ENCODE data around the gene IKBKG.
"Not testable (repeated sequence)": the region's sequence is repeated elsewhere in the genome, so short reads cannot be mapped to it uniquely, and the experiment has no call there.

IKBKG gene

DNA sequence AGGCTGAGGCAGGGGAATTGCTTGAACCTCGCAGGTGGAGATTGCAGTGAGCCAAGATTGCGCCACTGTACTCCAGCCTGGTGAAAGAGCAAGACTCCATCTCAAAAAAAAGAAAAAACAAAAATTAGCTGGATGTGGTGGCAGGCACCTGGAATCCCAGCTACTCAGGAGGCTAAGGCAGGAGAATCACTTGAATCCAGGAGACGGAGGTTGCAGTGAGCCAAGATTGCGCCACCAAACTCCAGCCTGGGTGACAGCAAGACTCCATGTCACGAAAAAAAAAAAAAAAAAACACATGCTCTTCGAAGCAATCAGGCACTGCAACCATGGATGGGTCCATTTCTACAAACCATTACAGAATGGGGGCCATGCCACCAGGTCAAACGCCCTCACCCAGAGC is 7.1 kb upstream of the IKBKG start:
- H3K27me3 ChIP-seq (ENCODE audit: control insufficient read depth in 5 of 5, insufficient read depth in 4 of 5, low read length in 5 of 5), result peaks cover 0 to 23% (median 9%) of the 10 kb centered on the region in 5 donors
- peaks cover 0 to 34% (median 26%) of the 10 kb centered on the region in 5 donors for H3K4me1 ChIP-seq (ENCODE audit: control insufficient read depth in 5 of 5, insufficient read depth in 5 of 5, low read length in 5 of 5)
- H3K27ac ChIP-seq (ENCODE audit: low read depth, low read length), result not testable (repeated sequence)

DNA sequence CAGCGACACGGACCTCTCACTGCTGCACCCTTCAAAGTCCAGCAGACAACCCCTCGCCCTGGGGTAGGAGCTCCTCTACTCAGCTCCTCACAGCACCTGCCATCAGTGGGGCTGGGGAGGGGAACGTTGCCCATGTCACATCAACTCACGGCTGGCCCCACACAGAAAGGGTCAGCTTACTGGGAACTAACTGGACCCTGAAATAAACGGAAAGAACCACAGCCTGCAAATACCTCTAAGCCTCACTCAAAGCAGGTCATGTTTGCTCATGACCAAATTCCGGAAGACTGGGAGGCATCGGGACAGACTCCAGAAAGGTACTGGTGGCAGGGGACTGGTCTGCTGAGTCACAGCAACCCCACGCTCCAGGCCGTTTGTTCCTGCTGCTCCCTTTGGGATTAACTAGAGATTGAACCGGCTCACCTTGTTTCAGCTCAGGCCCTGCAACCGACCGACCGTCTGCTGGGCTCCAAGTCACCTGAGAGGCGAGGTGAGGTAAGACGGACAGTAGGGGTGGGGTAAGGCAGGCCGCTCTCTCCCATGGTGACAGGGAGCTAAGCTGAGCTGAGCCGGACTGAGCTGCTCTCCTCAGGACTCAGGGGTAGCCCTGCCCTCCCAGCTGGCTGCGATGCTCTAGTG is 6.4 kb upstream of the IKBKG start:
- no peak overlapping the region for H3K4me3 ChIP-seq (ENCODE audit: low read depth in 1 of 5, low read length in 5 of 5)
- peaks cover 0 to 39% (median 30%) of the 10 kb centered on the region in 5 donors for H3K4me1 ChIP-seq (ENCODE audit: control insufficient read depth in 5 of 5, insufficient read depth in 5 of 5, low read length in 5 of 5)
- peak overlapping the region in 2 of 5 donors; percentile 1 to 41 for H3K9ac ChIP-seq (ENCODE audit: low read length in 5 of 5)
- H3K36me3 ChIP-seq (ENCODE audit: control insufficient read depth in 5 of 5, insufficient read depth in 5 of 5, low read length in 5 of 5), result peaks cover 0 to 4% (median 0%) of the 10 kb centered on the region in 5 donors
- no peaks in the 10 kb centered on the region for H3K9me3 ChIP-seq (ENCODE audit: control insufficient read depth in 5 of 5, low read length in 5 of 5)
- H3K27ac ChIP-seq (ENCODE audit: low read depth, low read length), result peak overlapping the region; percentile 86
- H3K27me3 ChIP-seq (ENCODE audit: control insufficient read depth in 5 of 5, insufficient read depth in 4 of 5, low read length in 5 of 5), result peaks cover 0 to 22% (median 6%) of the 10 kb centered on the region in 5 donors

More for the DNA sequence above, 7.1 kb upstream of the IKBKG start:
- H3K9ac ChIP-seq (ENCODE audit: low read length in 5 of 5); H3K36me3 ChIP-seq (ENCODE audit: control insufficient read depth in 5 of 5, insufficient read depth in 5 of 5, low read length in 5 of 5); H3K4me3 ChIP-seq (ENCODE audit: low read depth in 1 of 5, low read length in 5 of 5); H3K9me3 ChIP-seq (ENCODE audit: control insufficient read depth in 5 of 5, low read length in 5 of 5): not testable (repeated sequence)

DNA sequence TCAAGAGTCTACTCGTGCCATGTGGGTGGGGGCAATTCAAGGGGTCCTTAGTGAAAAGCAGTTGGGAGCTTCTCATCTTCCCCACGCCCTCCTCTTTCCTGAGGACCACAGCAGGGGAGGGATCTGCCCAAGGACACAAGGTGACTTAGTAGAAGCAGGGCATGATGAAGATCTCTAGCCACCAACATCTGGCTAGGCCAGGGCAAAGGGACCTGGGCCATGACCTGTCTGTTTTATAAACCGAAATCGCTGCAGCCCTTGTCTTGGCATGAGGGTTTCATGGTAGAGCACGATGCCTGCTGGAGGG is 5.9 kb upstream of the IKBKG start:
- Histone ChIP-seq H3K4me3 (ENCODE audit: low read depth in 1 of 5, low read length in 5 of 5) (no peak overlapping the region), H3K27me3 (ENCODE audit: control insufficient read depth in 5 of 5, insufficient read depth in 4 of 5, low read length in 5 of 5) (peaks cover 0 to 20% (median 7%) of the 10 kb centered on the region in 5 donors)

DNA sequence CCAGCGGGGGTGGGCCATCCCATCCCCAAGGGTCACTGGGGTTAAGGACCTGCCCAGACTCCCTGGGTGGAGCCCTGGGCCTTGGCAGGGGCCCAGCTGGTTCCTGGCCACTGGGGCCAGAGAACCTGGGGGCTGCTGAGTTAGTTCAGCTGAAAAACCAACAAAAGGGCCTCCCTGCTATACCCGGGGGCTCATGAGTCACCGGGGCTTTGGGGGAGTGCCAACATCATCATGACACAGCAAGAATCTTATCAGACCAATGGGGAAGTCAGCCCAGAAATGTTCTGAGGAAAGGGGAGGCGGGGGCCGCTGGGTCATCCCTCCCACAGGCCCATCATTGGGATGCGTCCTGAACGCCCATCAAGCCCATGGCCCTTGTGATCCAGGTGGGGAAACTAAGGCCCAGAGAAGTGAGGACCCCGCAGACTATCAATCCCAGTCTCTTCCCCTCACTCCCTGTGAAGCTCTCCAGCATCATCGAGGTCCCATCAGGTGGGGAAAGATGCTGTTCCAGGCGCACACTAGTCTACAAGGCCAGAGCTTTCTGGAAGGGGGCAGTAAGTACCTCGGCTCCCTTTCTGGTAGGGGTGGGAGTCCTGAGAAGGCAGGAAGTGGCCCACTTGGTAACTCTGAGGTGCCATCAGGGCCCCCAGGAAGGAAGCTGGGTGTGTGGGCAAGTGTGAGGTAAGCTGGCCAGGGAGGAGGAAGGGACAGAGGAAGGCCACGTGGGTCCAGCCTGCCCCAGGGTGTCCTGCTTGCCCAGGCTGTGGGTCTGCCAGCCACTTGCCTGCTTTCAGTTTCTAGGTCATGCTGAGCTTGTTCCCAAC is 5.3 kb upstream of the IKBKG start:
- peak overlapping the region; percentile 86 for H3K27ac ChIP-seq (ENCODE audit: low read depth, low read length)
- H3K4me1 ChIP-seq (ENCODE audit: control insufficient read depth in 5 of 5, insufficient read depth in 5 of 5, low read length in 5 of 5), result peaks cover 0 to 44% (median 34%) of the 10 kb centered on the region in 5 donors
- H3K36me3 ChIP-seq (ENCODE audit: control insufficient read depth in 5 of 5, insufficient read depth in 5 of 5, low read length in 5 of 5), result peaks cover 0 to 4% (median 0%) of the 10 kb centered on the region in 5 donors
- H3K27me3 ChIP-seq (ENCODE audit: control insufficient read depth in 5 of 5, insufficient read depth in 4 of 5, low read length in 5 of 5), result peaks cover 0 to 20% (median 7%) of the 10 kb centered on the region in 5 donors
- H3K9me3 ChIP-seq (ENCODE audit: control insufficient read depth in 5 of 5, low read length in 5 of 5), result no peaks in the 10 kb centered on the region
- peak overlapping the region in 2 of 5 donors; percentile 12 to 40 for H3K4me3 ChIP-seq (ENCODE audit: low read depth in 1 of 5, low read length in 5 of 5)
- peak overlapping the region in 4 of 5 donors; percentile 4 to 63 (median 32) for H3K9ac ChIP-seq (ENCODE audit: low read length in 5 of 5)

More for the DNA sequence above, 5.9 kb upstream of the IKBKG start:
- H3K36me3 ChIP-seq (ENCODE audit: control insufficient read depth in 5 of 5, insufficient read depth in 5 of 5, low read length in 5 of 5), result peaks cover 0 to 4% (median 0%) of the 10 kb centered on the region in 5 donors
- no peaks in the 10 kb centered on the region for H3K9me3 ChIP-seq (ENCODE audit: control insufficient read depth in 5 of 5, low read length in 5 of 5)
- H3K27ac ChIP-seq (ENCODE audit: low read depth, low read length), result peak overlapping the region; percentile 86
- peak overlapping the region in 3 of 5 donors; percentile 1 to 41 (median 11) for H3K9ac ChIP-seq (ENCODE audit: low read length in 5 of 5)
- H3K4me1 ChIP-seq (ENCODE audit: control insufficient read depth in 5 of 5, insufficient read depth in 5 of 5, low read length in 5 of 5), result peaks cover 0 to 44% (median 34%) of the 10 kb centered on the region in 5 donors

DNA sequence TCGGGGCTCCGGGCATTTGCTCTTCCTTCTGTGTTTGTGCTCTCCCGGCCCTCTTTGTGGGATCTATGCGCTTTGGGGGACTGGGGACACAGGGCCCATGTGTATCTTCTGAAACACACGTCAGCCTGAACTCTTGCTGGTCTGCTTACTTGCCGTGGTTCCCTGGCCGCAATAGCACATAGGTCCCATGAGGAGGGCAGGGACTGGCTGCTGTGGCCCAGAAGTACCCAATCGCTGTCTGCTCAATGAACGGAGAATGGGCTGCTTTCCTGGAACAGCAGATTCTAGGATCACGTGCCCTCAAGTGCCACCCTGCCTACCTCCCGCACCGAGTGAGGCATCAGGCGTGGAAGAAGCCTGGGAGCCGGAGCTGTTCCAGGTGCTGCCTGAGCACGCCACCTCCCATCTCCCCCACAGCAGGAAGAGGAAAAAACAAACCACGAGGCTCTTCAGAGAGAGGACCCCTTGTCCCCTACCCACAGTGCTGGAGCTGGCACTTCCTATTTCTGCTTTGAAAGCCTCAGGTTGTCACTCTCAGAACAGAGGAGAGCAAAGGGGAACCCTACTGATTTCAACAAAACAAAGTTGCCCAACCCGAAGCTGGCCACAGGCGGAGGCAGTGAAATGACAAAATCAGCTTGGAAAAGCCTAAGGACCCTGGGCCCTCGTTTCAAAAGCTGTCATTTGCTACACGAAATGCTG is 4.5 kb upstream of the IKBKG start:
- peaks cover 0 to 44% (median 34%) of the 10 kb centered on the region in 5 donors for H3K4me1 ChIP-seq (ENCODE audit: control insufficient read depth in 5 of 5, insufficient read depth in 5 of 5, low read length in 5 of 5)
- peak overlapping the region; percentile 86 for H3K27ac ChIP-seq (ENCODE audit: low read depth, low read length)
- H3K4me3 ChIP-seq (ENCODE audit: low read depth in 1 of 5, low read length in 5 of 5), result peak overlapping the region in 2 of 5 donors; percentile 13 to 40
- peaks cover 0 to 4% (median 0%) of the 10 kb centered on the region in 5 donors for H3K36me3 ChIP-seq (ENCODE audit: control insufficient read depth in 5 of 5, insufficient read depth in 5 of 5, low read length in 5 of 5)
- H3K27me3 ChIP-seq (ENCODE audit: control insufficient read depth in 5 of 5, insufficient read depth in 4 of 5, low read length in 5 of 5), result peaks cover 0 to 20% (median 7%) of the 10 kb centered on the region in 5 donors
- H3K9ac ChIP-seq (ENCODE audit: low read length in 5 of 5), result peak overlapping the region in 4 of 5 donors; percentile 4 to 63 (median 32)
- H3K9me3 ChIP-seq (ENCODE audit: control insufficient read depth in 5 of 5, low read length in 5 of 5), result no peaks in the 10 kb centered on the region

DNA sequence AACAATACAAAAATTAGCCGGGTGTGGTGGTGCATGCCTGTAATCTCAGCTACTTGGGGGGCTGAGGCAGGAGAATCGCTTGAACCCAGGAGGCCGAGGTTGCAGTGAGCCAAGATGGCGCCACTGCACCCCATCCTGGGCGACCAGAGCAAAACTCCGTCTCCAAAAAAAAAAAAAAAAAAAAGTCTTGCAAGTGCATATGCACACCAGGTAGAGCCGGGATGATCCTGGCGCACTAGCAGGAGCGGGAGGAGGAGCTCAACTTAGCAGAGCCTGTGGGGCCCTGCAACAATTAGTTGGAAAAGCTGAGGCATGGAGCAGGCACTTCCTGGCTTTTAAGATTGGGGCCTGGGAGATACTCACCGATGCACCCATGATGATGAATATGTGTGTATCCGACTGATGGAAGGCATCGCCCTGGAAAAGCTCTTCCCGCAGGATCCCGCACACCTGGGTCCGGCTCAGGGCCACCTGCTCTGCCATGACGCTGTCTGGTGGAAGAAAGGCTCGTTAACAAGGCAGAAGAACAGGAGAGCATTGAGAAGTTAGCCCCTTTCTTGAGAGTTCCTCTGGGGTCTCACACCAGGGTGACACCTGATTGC is 1.6 kb upstream of the IKBKG start:
- Histone ChIP-seq H3K4me1 (ENCODE audit: control insufficient read depth in 5 of 5, insufficient read depth in 5 of 5, low read length in 5 of 5) (peaks cover 2 to 52% (median 46%) of the 10 kb centered on the region in 5 donors), H3K9ac (ENCODE audit: low read length in 5 of 5) (peak overlapping the region in 3 of 5 donors; percentile 35 to 75 (median 66)), H3K36me3 (ENCODE audit: control insufficient read depth in 5 of 5, insufficient read depth in 5 of 5, low read length in 5 of 5) (peaks cover 0 to under 1% (median 0%) of the 10 kb centered on the region in 5 donors), H3K27me3 (ENCODE audit: control insufficient read depth in 5 of 5, insufficient read depth in 4 of 5, low read length in 5 of 5) (peaks cover 0 to 16% (median 4%) of the 10 kb centered on the region in 5 donors), H3K9me3 (ENCODE audit: control insufficient read depth in 5 of 5, low read length in 5 of 5) (no peaks in the 10 kb centered on the region), H3K4me3 (ENCODE audit: low read depth in 1 of 5, low read length in 5 of 5) (peak overlapping the region; percentile 64 to 76 (median 71)), H3K27ac (ENCODE audit: low read depth, low read length) (peak overlapping the region; percentile 41)

DNA sequence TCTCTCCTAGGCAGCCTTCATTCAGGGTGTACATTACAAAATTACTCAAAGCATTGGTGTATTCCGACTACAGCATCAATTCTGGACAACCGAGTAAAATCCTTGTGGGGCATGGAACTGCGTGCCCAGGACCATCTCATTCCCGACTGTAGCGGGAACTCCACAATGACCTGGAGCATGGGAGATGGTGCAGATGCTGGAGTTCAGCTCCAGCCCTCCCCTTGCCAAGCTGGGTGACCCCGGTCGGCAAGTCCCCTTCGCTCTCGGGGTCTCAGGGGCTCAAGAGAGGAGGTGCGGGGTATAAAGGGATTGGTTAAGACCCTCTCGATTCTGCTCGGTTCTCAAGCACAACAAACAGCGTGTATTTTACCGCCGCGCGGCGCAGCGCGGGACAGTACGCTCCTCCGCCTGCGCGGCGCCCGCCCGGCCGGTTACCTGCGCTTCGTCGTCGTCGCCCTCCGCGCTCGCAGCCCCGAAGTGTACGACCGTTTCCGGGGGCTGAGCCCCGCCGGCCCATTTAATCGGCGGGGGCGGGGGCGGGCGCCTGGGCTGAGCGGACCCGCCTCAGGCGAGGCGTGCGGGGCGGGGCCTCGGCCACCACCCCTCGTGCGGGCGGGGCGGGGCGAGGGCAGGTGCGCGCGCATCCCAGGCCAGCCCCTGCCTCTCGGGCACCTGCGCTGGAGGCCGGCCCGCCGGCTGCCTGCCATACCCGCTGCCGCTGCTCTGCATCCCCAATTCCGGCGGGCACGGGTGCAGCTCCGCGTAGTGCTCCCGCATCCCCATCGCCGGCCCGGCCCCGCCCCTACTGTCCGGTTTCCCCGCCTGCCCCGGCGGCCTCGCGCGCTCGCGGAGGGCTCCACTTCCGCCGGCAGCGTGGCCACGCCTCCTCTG is 821 bp upstream of the IKBKG start, which contains the start of gene G6PD:
G6PD (minus strand) TSS at position 493 of the 891 bp plus-strand sequence. CDS start 691 bp downstream, outside the sequence.
- Histone ChIP-seq H3K4me3 (ENCODE audit: low read depth in 1 of 5, low read length in 5 of 5) (peak within 1 kb of the TSS; percentile 65 to 82 (median 76)), H3K4me1 (ENCODE audit: control insufficient read depth in 5 of 5, insufficient read depth in 5 of 5, low read length in 5 of 5) (peaks cover 2 to 46% (median 40%) of the 10 kb centered on the region in 5 donors), H3K9ac (ENCODE audit: low read length in 5 of 5) (peak within 1 kb of the TSS; percentile 71 to 82 (median 75)), H3K36me3 (ENCODE audit: control insufficient read depth in 5 of 5, insufficient read depth in 5 of 5, low read length in 5 of 5) (no peaks in the 10 kb centered on the region), H3K27me3 (ENCODE audit: control insufficient read depth in 5 of 5, insufficient read depth in 4 of 5, low read length in 5 of 5) (peaks cover 0 to 15% (median 7%) of the 10 kb centered on the region in 5 donors), H3K9me3 (ENCODE audit: control insufficient read depth in 5 of 5, low read length in 5 of 5) (no peaks in the 10 kb centered on the region), H3K27ac (ENCODE audit: low read depth, low read length) (peak within 1 kb of the TSS; percentile 85)

DNA sequence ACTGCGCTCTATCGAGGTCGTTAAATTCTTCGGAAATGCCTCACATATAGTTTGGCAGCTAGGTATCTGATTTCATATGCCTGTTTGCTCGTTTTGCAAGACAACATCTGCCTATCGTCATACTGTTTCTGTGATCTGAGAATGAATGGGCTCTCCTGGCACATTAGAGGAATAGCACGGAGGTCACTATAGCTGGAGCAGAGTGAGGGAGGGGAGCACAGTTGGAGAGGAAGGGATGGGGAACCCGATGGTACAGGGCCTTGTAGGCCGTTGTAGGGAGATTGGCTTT is 552 bp downstream of the IKBKG start:
- peaks cover 0 to 11% (median 5%) of the 10 kb centered on the region in 5 donors for H3K27me3 ChIP-seq (ENCODE audit: control insufficient read depth in 5 of 5, insufficient read depth in 4 of 5, low read length in 5 of 5)
- H3K27ac ChIP-seq (ENCODE audit: low read depth, low read length), result peak overlapping the region; percentile 85
- peak overlapping the region; percentile 64 to 82 (median 71) for H3K9ac ChIP-seq (ENCODE audit: low read length in 5 of 5)
- H3K4me1 ChIP-seq (ENCODE audit: control insufficient read depth in 5 of 5, insufficient read depth in 5 of 5, low read length in 5 of 5), result peaks cover 2 to 39% (median 27%) of the 10 kb centered on the region in 5 donors
- H3K4me3 ChIP-seq (ENCODE audit: low read depth in 1 of 5, low read length in 5 of 5), result peak overlapping the region; percentile 65 to 82 (median 76)
- no peaks in the 10 kb centered on the region for H3K9me3 ChIP-seq (ENCODE audit: control insufficient read depth in 5 of 5, low read length in 5 of 5)
- H3K36me3 ChIP-seq (ENCODE audit: control insufficient read depth in 5 of 5, insufficient read depth in 5 of 5, low read length in 5 of 5), result peaks cover 0 to 4% (median 1%) of the 10 kb centered on the region in 5 donors
